Measurements from ENCODE around the gene PGAM4.
"Not testable (repeated sequence)": the region's sequence is repeated elsewhere in the genome, so short reads cannot be mapped to it uniquely, and the experiment has no call there.

The PGAM4 gene

GRCh38 chrX:77969538-77969937 lies at the start of gene PGAM4:
PGAM4 (minus strand) TSS chrX:77969638; CDS start chrX:77969638, 0 bp downstream.
- no peak for FAIRE-seq

GRCh38 chrX:78011846-78012245 lies 42.4 kb upstream of the PGAM4 start:
- no peak for FAIRE-seq

- no peak for FAIRE-seq
These were observed 10.4 kb upstream of the PGAM4 start for GRCh38 chrX:77979870-77980269.

- FAIRE-seq = no peak
These were observed 8.1 kb upstream of the PGAM4 start for GRCh38 chrX:77977518-77977917.

- no peak for FAIRE-seq
These were observed 7.7 kb upstream of the PGAM4 start for GRCh38 chrX:77977095-77977494.

GRCh38 chrX:77975755-77976154 lies 6.3 kb upstream of the PGAM4 start:
- FAIRE-seq = no peak

GRCh38 chrX:77967631-77968030 lies 1.8 kb downstream of the PGAM4 start:
- FAIRE-seq = no peak

- FAIRE-seq = no peak
These were observed 3.1 kb downstream of the PGAM4 start for GRCh38 chrX:77966361-77966760.

- FAIRE-seq = no peak
These were observed 7.2 kb downstream of the PGAM4 start for GRCh38 chrX:77962068-77962902.

- FAIRE-seq = no peak
These were observed 8.4 kb downstream of the PGAM4 start for GRCh38 chrX:77961063-77961462.

GRCh38 chrX:77960567-77960966 lies 8.9 kb downstream of the PGAM4 start:
- FAIRE-seq = no peak

- no peak for FAIRE-seq
These were observed 15.7 kb downstream of the PGAM4 start for GRCh38 chrX:77953708-77954107.

- FAIRE-seq = no peak
These were observed 16.1 kb downstream of the PGAM4 start for GRCh38 chrX:77953302-77953701.

- no peak for FAIRE-seq
These were observed 17.3 kb downstream of the PGAM4 start for GRCh38 chrX:77952173-77952572.

- FAIRE-seq = no peak
These were observed 19.6 kb downstream of the PGAM4 start for GRCh38 chrX:77949840-77950239.

- no peak for FAIRE-seq
These were observed 22.9 kb downstream of the PGAM4 start for GRCh38 chrX:77946571-77946970.

GRCh38 chrX:77945910-77946545 lies 23.4 kb downstream of the PGAM4 start:
- FAIRE-seq = no peak

GRCh38 chrX:77945031-77945430 lies 24.4 kb downstream of the PGAM4 start:
- FAIRE-seq = not testable (repeated sequence)

GRCh38 chrX:77938083-77938680 lies 31.3 kb downstream of the PGAM4 start:
- no peak for FAIRE-seq

GRCh38 chrX:77937291-77937690 lies 32.1 kb downstream of the PGAM4 start:
- FAIRE-seq = no peak

GRCh38 chrX:77936299-77936698 lies 33.1 kb downstream of the PGAM4 start:
- no peak for FAIRE-seq

- FAIRE-seq = no peak
These were observed 33.6 kb downstream of the PGAM4 start for GRCh38 chrX:77935886-77936285.

- no peak for FAIRE-seq
These were observed 38.9 kb downstream of the PGAM4 start for GRCh38 chrX:77930581-77930980.

GRCh38 chrX:77925764-77926163 lies 43.7 kb downstream of the PGAM4 start:
- FAIRE-seq = no peak

Measured in TTC549 (cell line).